ENCODE measurements around the gene ACTN1.

- TF ChIP-seq SREBF2 (IDR thresholded peaks at IDR 0.05; ENCODE audit: low read length) (no peak), CTCF (IDR thresholded peaks at IDR 0.05 in 2 of 3, conservative IDR thresholded peaks at IDR 0.05 in 1 of 3; ENCODE audit: control insufficient read depth in 2 of 3, extremely low read depth in 1 of 3, insufficient read depth in 1 of 3, low read depth in 3 of 3, low read length in 3 of 3) (no peak), POLR2A (IDR thresholded peaks at IDR 0.05; ENCODE audit: low read depth, low read length) (no peak), ATF3 (IDR thresholded peaks at IDR 0.05; ENCODE audit: borderline replicate concordance, extremely low read depth, low read depth, low read length) (no peak), PBX3 (IDR thresholded peaks at IDR 0.05; ENCODE audit: insufficient replicate concordance, low read depth, low read length) (no peak), REST (IDR thresholded peaks at IDR 0.05; ENCODE audit: low read depth, low read length) (no peak), IKZF1 (conservative IDR thresholded peaks at IDR 0.05) (no peak), ETV6 (conservative IDR thresholded peaks at IDR 0.05 in 1 of 2, IDR thresholded peaks at IDR 0.05 in 1 of 2; ENCODE audit: borderline replicate concordance in 1 of 2, low read depth in 1 of 2) (no peak), POLR2AphosphoS5 (IDR thresholded peaks at IDR 0.05; ENCODE audit: low read length) (no peak), CBX3 (IDR thresholded peaks at IDR 0.05; ENCODE audit: borderline replicate concordance, low read depth) (no peak)
Measured at GRCh38 chr14:68841016-68841809, 137.9 kb downstream of the ACTN1 start.

Data from GM12878 (cell line).